Activated CD8-positive, alpha-beta T cell treated with anti-CD3 and anti-CD28 coated beads for 36 hours (primary cell): ENCODE results near the gene GIPR. TPM values are rescaled to one million over a fixed set of nuclear protein-coding genes. Genes with fewer than 3 reads are reported as not detected.

Experiments
- ATAC-seq: fragments of 200-7000 bp; cut with Tn5 transposase; one replicate; pipeline ENCODE4 v1.10.0; 2021; ENCODE audit warnings: mild to moderate bottlenecking, moderate library complexity
- CTCF ChIA-PET: fragments of 350-600 bp; sonication (Branson Sonifier 250); formaldehyde crosslinking; loops from one replicate; lab custom pipeline; 2021; ENCODE audit warnings: antibody characterized with exemption; lab: Charles Lee
- POLR2A ChIA-PET: fragments of 350-600 bp; sonication (Branson Sonifier 250); formaldehyde crosslinking; loops from one replicate; lab custom pipeline; 2021; ENCODE audit warnings: antibody characterized with exemption; lab: Charles Lee
- DNase-seq: peaks from one replicate; pipeline ENCODE4 v3.0.0-alpha.2; 2020
- H3K27ac Mint-ChIP-seq: one replicate; pipeline ENCODE4 v1.8.0; 2021; ENCODE audit warnings: mild to moderate bottlenecking, mixed read lengths
- H3K27me3 Mint-ChIP-seq: one replicate; pipeline ENCODE4 v1.8.0; 2021; ENCODE audit warnings: mixed read lengths
- H3K36me3 Mint-ChIP-seq: one replicate; pipeline ENCODE4 v1.8.0; 2021; ENCODE audit warnings: low read depth, mixed read lengths
- H3K4me1 Mint-ChIP-seq: one replicate; pipeline ENCODE4 v1.8.0; 2021; ENCODE audit warnings: low read depth, mixed read lengths
- H3K4me3 Mint-ChIP-seq: one replicate; pipeline ENCODE4 v1.8.0; 2021; ENCODE audit warnings: mild to moderate bottlenecking, moderate library complexity, mixed read lengths
- H3K9me3 Mint-ChIP-seq: one replicate; pipeline ENCODE4 v1.8.0; 2021; ENCODE audit warnings: mixed read lengths
- intact Hi-C: fragments of 100-400 bp; cut with micrococcal nuclease; formaldehyde crosslinking; loops from one replicate; pipeline ENCODE4 v1.10.0; 2022
- total RNA-seq, 2 experiments: library from RNA; stranded (reverse); gene quantifications; one replicate each; pipeline ENCODE4 v1.2.3, GENCODE V29; 2021
- TF ChIP-seq, protein P1 (sequence below): fragments of 200-600 bp; IDR thresholded peaks from one replicate; pipeline ENCODE4 v1.8.0; 2022; ENCODE audit warnings: antibody characterized with exemption, mild to moderate bottlenecking

The GIPR gene
- total RNA-seq, 2 experiments from 2014 or later: 5.9 to 6.8 TPM

DNA sequence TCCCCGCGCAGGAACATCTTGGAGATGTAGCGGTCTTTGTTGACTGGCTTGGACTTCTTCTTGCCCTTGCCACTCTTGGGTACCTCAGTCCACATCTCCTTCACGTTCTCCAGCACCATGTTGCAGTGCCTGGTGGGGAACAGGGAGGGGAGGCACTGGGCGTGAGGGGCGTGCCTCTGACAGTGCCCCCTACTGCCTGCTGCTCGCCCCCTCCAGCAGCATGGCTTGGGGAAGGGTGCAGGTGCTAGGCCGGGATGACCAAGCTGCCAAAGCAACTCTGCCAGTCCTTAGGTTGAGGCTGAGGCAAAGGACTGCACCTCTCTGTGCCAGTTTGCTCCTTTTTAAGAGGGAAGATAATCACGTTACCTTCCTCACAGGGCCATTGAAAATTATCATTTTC lies 19.6 kb downstream of the GIPR start:
- TF ChIP-seq, protein P1, sequence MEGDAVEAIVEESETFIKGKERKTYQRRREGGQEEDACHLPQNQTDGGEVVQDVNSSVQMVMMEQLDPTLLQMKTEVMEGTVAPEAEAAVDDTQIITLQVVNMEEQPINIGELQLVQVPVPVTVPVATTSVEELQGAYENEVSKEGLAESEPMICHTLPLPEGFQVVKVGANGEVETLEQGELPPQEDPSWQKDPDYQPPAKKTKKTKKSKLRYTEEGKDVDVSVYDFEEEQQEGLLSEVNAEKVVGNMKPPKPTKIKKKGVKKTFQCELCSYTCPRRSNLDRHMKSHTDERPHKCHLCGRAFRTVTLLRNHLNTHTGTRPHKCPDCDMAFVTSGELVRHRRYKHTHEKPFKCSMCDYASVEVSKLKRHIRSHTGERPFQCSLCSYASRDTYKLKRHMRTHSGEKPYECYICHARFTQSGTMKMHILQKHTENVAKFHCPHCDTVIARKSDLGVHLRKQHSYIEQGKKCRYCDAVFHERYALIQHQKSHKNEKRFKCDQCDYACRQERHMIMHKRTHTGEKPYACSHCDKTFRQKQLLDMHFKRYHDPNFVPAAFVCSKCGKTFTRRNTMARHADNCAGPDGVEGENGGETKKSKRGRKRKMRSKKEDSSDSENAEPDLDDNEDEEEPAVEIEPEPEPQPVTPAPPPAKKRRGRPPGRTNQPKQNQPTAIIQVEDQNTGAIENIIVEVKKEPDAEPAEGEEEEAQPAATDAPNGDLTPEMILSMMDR: no peak
- ChIA-PET POLR2A (interaction anchor here (1.1 to 2.4 kb wide), 3 partner anchors 11 to 209 kb away, joined by 3 to 7 read pairs (median 6); no protein-coding TSS in a partner anchor), CTCF (interaction anchor here (7.7 kb wide), 1 partner anchor 7 kb away, joined by 101 read pairs; no protein-coding TSS in a partner anchor)
- intact Hi-C loops: no loop called here
- Mint-ChIP-seq H3K27me3 (no peaks in the 10 kb centered on the region), H3K4me3 (no peak overlapping the region), H3K4me1 (peaks cover 17% of the 10 kb centered on the region), H3K27ac (no peak overlapping the region), H3K9me3 (no peaks in the 10 kb centered on the region), H3K36me3 (peaks cover 45% of the 10 kb centered on the region)
- ATAC-seq (no peak), DNase-seq (no peak)

DNA sequence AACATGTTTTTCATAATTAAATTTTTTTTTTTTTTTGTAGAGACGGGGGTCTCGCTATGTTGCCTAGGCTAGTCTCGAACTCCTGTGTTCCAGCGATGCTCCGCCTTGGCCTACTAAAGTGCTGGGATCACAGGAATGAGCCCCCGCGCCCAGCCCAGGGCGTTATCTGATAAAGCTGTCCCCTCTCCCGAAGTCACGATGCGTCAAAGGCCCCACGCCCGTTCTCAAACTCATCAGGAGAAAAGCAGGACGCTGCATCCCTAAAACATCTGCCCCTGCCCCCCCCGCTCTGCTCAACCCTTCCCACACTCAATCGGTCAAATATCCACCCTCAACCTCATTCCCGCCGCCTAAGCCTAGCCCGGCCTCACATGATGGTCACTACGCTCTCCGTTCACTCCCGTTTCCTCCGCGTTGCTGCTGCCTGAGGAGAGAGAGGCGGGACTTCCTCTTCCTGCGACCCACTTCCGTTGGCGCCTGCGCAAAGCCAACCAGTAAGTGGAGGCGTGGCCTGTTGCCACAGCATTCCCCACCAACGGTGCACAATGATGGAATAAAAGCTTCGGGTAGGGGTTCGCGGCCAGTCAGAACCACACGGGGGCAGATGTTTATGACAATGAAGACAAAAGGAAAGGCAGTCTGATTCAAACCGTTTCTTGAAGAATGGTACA lies 23.6 kb downstream of the GIPR start, which contains the start of gene SNRPD2:
TSS of gene SNRPD2 (minus strand) at position 438 of the 671 bp plus-strand sequence. CDS start at position 373, 65 bp downstream.
- peaks cover 25% of the 10 kb centered on the region for H3K4me1 Mint-ChIP-seq
- intact Hi-C loops: no loop called here
- TF ChIP-seq, protein P1: no peak
- POLR2A ChIA-PET: interaction anchor here (0.6 to 4.7 kb wide), 29 partner anchors 10 to 323 kb away, joined by 3 to 40 read pairs (median 4); partner anchors contain the start of gene OPA3
- ATAC-seq: peak; percentile 57
- peak; percentile 95 for DNase-seq
- CTCF ChIA-PET: interaction anchor here (0.9 to 7.7 kb wide), 21 partner anchors 10 to 252 kb away, joined by 3 to 101 read pairs (median 4); partner anchors contain the start of genes GIPR and SIX5
- peaks cover 62% of the 10 kb centered on the region for H3K36me3 Mint-ChIP-seq
- H3K4me3 Mint-ChIP-seq: peak within 1 kb of the TSS; percentile 99
- peak within 1 kb of the TSS; percentile 100 for H3K27ac Mint-ChIP-seq
- H3K9me3 Mint-ChIP-seq: no peaks in the 10 kb centered on the region
- H3K27me3 Mint-ChIP-seq: no peaks in the 10 kb centered on the region

DNA sequence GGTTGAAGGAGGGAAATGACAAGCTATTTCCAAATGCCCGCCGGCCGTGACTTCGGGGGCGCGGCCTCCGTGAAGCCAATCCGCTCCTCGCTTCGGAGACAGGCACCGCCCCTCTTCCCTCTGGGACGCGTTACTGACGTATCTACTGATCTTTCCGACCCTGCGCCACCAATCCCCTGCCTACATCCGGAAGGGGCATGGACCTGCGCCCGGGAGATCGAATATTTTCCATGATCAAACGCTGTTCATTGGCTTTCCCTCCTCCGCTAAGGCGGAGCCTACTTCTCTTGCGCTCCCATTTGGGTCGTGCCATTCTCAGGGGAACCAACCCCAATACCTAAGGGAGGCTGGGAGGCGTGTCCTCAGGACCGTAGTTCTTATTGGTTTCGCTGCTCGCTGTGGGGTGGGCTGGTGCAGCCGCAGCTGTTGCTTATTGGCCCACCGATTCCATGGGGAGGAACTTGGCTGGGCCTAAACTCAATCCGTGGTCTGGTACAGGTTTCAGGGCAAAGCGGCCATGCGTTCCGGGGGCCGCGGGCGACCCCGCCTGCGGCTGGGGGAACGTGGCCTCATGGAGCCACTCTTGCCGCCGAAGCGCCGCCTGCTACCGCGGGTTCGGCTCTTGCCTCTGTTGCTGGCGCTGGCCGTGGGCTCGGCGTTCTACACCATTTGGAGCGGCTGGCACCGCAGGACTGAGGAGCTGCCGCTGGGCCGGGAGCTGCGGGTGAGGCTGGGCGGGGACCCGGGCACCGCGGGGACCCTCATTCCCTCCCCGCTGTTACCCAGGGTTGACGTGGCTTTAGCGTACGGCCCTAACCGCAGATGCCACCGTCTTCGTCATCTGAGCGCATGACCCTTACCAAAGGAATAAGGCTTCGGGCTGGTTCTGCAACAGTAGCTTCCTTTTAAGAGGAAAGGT lies 24.4 kb downstream of the GIPR start, which contains the start of gene QPCTL:
TSS of gene QPCTL (plus strand) at position 480 of the 919 bp plus-strand sequence. CDS start at position 518, 38 bp downstream.
- POLR2A ChIA-PET: interaction anchor here (0.6 to 4.7 kb wide), 33 partner anchors 8 to 324 kb away, joined by 3 to 40 read pairs (median 3); partner anchors contain the start of gene OPA3
- TF ChIP-seq, protein P1: no peak

DNA sequence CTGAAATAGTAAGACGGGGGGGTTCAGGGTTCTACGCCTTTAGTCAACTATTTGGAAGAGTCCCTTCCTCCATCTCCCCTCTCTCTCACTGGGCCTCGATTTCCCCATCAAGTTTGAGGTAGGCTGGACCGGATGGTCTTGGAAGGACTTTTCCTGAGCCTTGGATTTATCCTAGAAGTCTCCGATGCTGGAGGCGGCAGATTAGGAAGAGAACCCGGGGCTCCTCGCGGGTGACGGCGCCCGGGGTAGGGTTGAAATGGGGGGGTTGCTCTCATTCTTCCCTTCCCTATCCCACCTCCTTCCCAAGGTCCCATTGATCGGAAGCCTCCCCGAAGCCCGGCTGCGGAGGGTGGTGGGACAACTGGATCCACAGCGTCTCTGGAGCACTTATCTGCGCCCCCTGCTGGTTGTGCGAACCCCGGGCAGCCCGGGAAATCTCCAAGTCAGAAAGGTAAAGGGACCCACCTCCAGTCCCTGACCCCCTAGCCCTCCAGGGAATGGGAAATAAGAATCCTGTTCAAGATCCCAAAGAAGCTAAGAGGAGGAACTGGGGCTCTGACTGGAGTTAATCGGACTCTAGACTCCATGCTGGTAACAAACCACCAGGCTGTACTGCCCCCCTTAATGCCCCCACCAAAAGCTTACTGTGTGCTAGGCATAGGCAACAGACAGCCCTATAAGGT lies 25.2 kb downstream of the GIPR start:
- ATAC-seq: no peak
- POLR2A ChIA-PET: interaction anchor here (0.6 to 4.7 kb wide), 22 partner anchors 9 to 194 kb away, joined by 3 to 40 read pairs (median 4); no protein-coding TSS in a partner anchor
- H3K27ac Mint-ChIP-seq: peak overlapping the region; percentile 100

More for the DNA sequence above, 24.4 kb downstream of the GIPR start, which contains the start of gene QPCTL:
- H3K9me3 Mint-ChIP-seq: no peaks in the 10 kb centered on the region
- H3K4me1 Mint-ChIP-seq: peaks cover 27% of the 10 kb centered on the region
- intact Hi-C loops: no loop called here
- no peaks in the 10 kb centered on the region for H3K27me3 Mint-ChIP-seq
- CTCF ChIA-PET: interaction anchor here (0.6 to 7.7 kb wide), 31 partner anchors 10 to 253 kb away, joined by 3 to 101 read pairs (median 4); partner anchors contain the start of genes GIPR, OPA3 and SIX5
- H3K27ac Mint-ChIP-seq: peak within 1 kb of the TSS; percentile 100
- H3K4me3 Mint-ChIP-seq: peak within 1 kb of the TSS; percentile 99
- DNase-seq: peak; percentile 99
- ATAC-seq: peak; percentile 91
- peaks cover 60% of the 10 kb centered on the region for H3K36me3 Mint-ChIP-seq

More for the DNA sequence above, 25.2 kb downstream of the GIPR start:
- H3K9me3 Mint-ChIP-seq: no peaks in the 10 kb centered on the region
- peaks cover 57% of the 10 kb centered on the region for H3K36me3 Mint-ChIP-seq
- TF ChIP-seq, protein P1: peak; percentile 91
- CTCF ChIA-PET: interaction anchor here (0.6 to 7.7 kb wide), 42 partner anchors 9 to 254 kb away, joined by 3 to 101 read pairs (median 4); partner anchors contain the start of genes GIPR, OPA3 and SIX5
- peaks cover 31% of the 10 kb centered on the region for H3K4me1 Mint-ChIP-seq
- no peaks in the 10 kb centered on the region for H3K27me3 Mint-ChIP-seq
- H3K4me3 Mint-ChIP-seq: peak overlapping the region; percentile 99
- intact Hi-C loops: no loop called here
- DNase-seq: peak; percentile 89
